Skeletal muscle tissue (tissue), 4 donors: ENCODE results near the gene GSE1. TPM values are rescaled to one million over a fixed set of nuclear protein-coding genes. Genes with fewer than 3 reads are reported as not detected.
"Not testable (repeated sequence)": the region's sequence is repeated elsewhere in the genome, so short reads cannot be mapped to it uniquely, and the experiment has no call there.

ENCODE experiments used
- H3K27ac ChIP-seq: one replicate; pipeline ENCODE4 v1.7.0; 2013; ENCODE audit warnings: mild to moderate bottlenecking, low read depth, low read length, inconsistent platforms
- H3K27me3 ChIP-seq, 3 donors: one replicate each; pipeline ENCODE4 v1.7.0; 2013; ENCODE audit warnings: low read length in 3 of 3; ENCODE audit not compliant: control insufficient read depth in 3 of 3, insufficient read depth in 3 of 3
- H3K36me3 ChIP-seq, 3 donors: one replicate each; pipeline ENCODE4 v1.7.0; 2013; ENCODE audit warnings: low read length in 3 of 3; ENCODE audit not compliant: control insufficient read depth in 3 of 3, insufficient read depth in 3 of 3
- H3K4me1 ChIP-seq, 3 donors: one replicate each; pipeline ENCODE4 v1.7.0; 2013; ENCODE audit warnings: low read length in 3 of 3, mild to moderate bottlenecking in 3 of 3; ENCODE audit not compliant: control insufficient read depth in 3 of 3, insufficient read depth in 3 of 3
- H3K4me3 ChIP-seq, 3 donors: one replicate each; pipeline ENCODE4 v1.7.0; 2013; ENCODE audit warnings: low read length in 3 of 3
- H3K9ac ChIP-seq, 3 donors: one replicate each; pipeline ENCODE4 v1.7.0; 2013; ENCODE audit warnings: low read length in 3 of 3, mild to moderate bottlenecking in 3 of 3, moderate library complexity in 2 of 3, low read depth in 1 of 3
- H3K9me3 ChIP-seq, 3 donors: one replicate each; pipeline ENCODE4 v1.7.0; 2013; ENCODE audit warnings: low read length in 3 of 3; ENCODE audit not compliant: control insufficient read depth in 3 of 3
- total RNA-seq: library from RNA; depleted of rRNA; stranded (reverse); fragments of >200 nt; gene quantifications from one replicate; pipeline ENCODE4 v1.2.3, GENCODE V29; 2014
- donor health status: Osteomylitis.

Gene GSE1
- total RNA-seq, 1 donor from 2014 or later, result 27.7 TPM

DNA sequence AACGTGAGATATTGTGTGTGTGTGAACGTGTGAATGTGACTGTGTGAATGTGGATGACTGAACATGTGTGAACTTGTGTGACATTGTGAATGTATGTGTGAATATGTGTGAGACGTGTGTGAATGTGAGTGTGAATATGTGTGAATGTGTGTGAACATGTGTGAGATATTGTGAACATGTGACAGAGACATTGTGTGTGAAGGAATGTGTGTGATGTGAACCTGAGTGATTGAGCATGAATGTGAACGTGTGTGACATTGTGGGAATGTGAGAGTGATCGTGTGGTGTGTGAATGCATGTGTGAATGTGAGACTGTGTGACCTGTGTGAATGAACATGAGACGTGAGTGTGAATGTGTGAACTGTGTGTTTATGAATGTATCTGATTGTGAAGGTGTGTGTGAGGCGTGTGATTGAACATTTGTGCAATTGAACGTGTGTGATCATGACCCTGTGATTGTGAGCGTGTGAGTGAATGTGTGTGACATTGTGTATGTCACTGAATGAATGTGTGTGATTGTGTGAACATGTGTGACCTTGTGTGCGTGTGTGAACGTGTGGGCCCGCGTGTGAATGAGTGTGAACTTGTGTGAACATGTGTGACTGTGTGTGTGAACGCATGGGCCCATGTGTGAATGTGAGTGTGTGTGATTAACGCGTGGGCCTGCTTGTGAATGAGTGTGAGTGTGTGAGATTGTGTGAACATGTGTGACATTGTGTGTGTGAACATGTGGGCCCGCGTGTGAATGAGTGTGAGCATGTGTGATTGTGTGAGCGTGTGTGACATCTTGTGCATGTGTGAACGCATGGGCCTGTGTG is 23.2 kb upstream of the GSE1 start:
- H3K9ac ChIP-seq, result no peak overlapping the region
- H3K27me3 ChIP-seq, result no peaks in the 10 kb centered on the region
- H3K4me1 ChIP-seq, result peaks cover 15 to 22% (median 18%) of the 10 kb centered on the region in 3 donors
- no peak overlapping the region for H3K4me3 ChIP-seq
- no peaks in the 10 kb centered on the region for H3K9me3 ChIP-seq
- no peaks in the 10 kb centered on the region for H3K36me3 ChIP-seq
- H3K27ac ChIP-seq, result no peak overlapping the region

DNA sequence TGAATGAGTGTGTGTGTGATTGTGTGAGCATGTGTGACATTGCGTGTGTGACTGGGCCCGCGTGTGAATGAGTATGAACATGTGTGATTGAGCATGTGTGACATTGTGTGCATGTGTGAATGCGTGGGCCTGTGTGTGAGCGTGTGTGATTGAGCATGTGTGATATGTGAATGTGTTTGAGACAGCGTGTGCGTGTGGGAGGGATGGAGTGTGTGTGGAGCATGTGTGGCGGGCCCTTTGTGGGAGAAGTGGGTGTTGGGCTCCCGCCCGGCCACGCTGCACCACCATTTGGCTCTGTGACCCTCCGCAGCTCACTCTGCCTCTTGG is 22.7 kb upstream of the GSE1 start:
- Histone ChIP-seq H3K9ac (no peak overlapping the region), H3K4me3 (no peak overlapping the region), H3K27ac (no peak overlapping the region), H3K27me3 (no peaks in the 10 kb centered on the region), H3K4me1 (peaks cover 15 to 19% (median 18%) of the 10 kb centered on the region in 3 donors), H3K9me3 (no peaks in the 10 kb centered on the region), H3K36me3 (no peaks in the 10 kb centered on the region)

DNA sequence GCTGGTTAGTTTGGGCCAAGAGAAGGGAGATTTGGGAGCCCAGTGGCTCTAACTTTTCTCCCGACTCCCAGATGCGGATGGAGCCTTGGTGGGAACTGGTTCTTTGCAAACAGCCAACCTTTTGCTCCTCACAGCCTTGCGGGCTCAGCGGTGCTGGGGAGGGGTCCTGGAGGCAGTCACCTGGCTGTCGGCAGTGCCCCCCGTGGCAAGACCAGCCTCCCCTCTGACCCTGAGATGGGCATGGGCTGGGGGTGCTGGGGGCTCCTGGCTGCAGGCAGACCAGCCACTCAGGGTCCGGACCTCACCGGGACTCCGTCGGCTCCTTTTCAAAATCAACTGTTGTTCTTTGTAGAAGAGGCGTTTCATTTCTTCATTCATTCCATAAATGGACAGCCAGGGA is 21.7 kb upstream of the GSE1 start:
- Histone ChIP-seq H3K36me3 (no peaks in the 10 kb centered on the region), H3K27me3 (no peaks in the 10 kb centered on the region), H3K4me3 (no peak overlapping the region), H3K4me1 (peaks cover 6 to 10% (median 10%) of the 10 kb centered on the region in 3 donors), H3K9ac (no peak overlapping the region), H3K27ac (no peak overlapping the region), H3K9me3 (no peaks in the 10 kb centered on the region)

DNA sequence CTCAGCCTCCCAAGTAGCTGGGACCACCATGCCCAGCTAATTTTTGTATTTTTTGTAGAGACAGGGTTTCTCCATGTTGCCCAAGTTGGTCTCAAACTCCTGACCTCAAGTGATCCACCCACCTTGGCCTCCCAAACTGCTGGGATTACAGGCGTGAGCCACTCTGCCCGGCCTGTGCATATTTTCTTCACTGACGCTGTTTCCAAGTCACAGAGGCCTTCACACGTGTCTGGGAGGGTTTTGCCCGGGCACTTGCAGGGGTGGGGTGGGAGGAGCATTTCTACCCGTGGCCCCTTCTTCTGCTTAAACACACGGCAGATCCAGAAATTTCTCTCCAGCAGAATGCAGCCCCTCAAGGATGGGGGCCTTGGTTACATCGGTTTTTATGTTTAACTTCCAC is 20.8 kb upstream of the GSE1 start:
- H3K4me3 ChIP-seq, H3K9me3 ChIP-seq, H3K27me3 ChIP-seq, H3K4me1 ChIP-seq, H3K9ac ChIP-seq, H3K27ac ChIP-seq, H3K36me3 ChIP-seq: not testable (repeated sequence)

DNA sequence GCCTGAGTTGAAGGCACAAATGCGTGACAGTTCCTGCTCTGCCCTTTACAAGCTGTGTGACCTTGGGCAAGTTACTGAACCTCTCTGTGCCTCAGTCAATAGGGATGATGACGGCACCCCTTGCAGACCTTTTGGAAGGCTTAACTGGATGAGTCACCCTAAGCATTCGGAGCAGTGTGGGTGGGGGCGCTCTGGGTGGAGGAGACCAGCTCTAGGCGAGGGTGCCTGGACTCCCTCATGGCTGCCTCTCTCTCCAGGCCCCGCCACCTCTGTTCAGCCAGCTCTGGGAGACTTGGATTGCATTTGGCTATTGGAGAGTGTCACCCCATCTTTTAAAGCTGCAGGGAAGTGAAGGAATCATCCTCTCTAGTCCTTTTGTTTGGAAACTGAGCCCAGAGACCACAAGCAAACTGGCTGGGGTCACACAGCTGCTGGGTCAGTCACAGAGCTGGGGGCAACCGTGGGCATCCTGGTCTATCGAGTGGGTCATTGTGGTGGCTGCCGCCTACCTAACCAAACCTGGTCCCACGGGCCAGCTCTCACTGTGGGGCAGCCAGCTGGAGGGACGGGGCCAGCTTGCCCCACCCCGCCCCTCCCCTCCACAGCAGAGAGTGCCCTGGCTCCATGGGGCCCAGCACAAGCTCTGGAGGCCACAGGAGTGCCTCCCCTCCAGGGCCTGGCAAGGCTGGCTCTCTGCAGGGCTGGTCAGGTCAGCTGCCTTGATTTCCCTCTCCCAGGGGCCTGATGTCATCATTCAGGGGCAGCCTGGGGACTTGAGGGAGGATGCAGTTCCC is 20.2 kb upstream of the GSE1 start:
- Histone ChIP-seq H3K36me3 (no peaks in the 10 kb centered on the region), H3K27me3 (no peaks in the 10 kb centered on the region), H3K4me1 (peaks cover 0 to 6% (median 5%) of the 10 kb centered on the region in 3 donors), H3K4me3 (no peak overlapping the region), H3K9me3 (no peaks in the 10 kb centered on the region), H3K9ac (no peak overlapping the region), H3K27ac (no peak overlapping the region)

DNA sequence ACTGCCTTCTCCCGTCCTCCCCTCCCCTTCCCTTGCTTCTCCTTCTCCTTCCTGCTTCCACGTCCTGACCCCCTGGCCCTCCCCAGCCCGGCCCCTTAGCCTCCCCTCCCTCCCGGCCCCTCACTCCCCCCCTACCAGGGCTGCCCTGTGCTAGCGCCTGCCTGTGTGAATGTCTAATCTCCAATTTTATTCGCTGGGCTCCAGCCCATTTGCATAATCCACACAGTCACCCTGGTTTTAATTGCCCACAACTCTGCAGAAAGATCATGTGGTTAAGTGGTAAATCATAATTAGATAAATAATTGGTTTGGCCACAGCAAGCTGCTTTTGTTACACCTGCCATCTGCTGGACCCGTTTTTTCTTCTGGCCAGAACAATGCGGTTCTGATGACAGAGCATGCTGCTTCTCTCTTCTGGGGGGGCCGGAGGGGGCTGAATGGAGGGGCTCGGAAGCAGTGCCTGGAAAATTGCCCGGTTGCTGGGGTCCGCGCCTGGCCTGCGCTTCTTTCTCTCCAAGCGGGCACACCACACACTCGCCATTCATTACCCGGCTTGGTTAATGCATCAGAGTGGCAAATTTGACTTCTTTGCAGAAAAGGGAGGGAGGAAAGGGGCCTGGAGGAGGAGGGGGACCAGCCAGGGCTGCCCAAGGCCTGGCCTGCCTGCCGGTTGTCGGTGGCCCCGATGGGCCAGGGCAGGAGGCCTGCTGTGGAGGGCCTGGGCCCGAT is 19.5 kb upstream of the GSE1 start:
- H3K4me1 ChIP-seq, result peaks cover 0 to 6% (median 5%) of the 10 kb centered on the region in 3 donors
- no peak overlapping the region for H3K27ac ChIP-seq
- H3K27me3 ChIP-seq, result no peaks in the 10 kb centered on the region
- no peak overlapping the region for H3K9ac ChIP-seq
- H3K36me3 ChIP-seq, result no peaks in the 10 kb centered on the region
- no peak overlapping the region for H3K4me3 ChIP-seq
- no peaks in the 10 kb centered on the region for H3K9me3 ChIP-seq

DNA sequence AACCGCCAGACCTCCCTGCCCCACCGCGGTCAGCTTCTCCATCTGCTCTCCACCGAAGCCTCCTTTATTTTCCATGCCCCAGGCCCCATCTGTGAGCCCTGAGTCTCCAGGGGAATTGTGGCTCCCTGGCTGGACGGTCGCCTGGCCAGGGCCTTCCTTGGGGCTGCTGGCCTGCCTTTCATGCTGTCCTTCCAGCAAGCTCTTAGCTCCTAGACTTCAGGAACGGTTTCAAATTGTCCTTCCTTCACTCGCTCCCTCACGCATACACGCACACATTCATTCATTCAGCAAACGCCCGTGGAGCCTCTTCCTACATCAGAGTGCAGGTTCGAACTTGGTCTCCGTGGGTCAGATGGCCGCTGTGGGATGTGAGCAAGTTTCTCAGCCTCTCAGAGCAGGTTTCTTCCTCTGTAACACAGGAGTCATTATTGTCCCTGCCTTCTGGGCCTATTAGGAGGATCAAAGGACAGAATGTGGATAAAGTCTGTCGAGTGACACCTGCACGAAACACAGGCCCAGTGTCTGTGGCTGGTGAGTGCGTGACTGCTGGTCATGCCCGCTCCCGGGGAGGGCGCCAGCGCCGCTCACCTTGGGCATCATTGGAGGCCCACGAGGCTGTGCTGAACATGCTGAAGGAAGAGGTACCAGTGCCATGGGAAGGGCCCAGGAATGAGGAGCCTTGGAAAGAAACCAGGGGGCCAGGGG is 18.7 kb upstream of the GSE1 start:
- H3K9me3 ChIP-seq, result no peaks in the 10 kb centered on the region
- peaks cover 2 to 9% (median 6%) of the 10 kb centered on the region in 3 donors for H3K4me1 ChIP-seq
- no peaks in the 10 kb centered on the region for H3K36me3 ChIP-seq
- no peak overlapping the region for H3K4me3 ChIP-seq
- H3K27ac ChIP-seq, result no peak overlapping the region
- H3K9ac ChIP-seq, result no peak overlapping the region
- H3K27me3 ChIP-seq, result no peaks in the 10 kb centered on the region

DNA sequence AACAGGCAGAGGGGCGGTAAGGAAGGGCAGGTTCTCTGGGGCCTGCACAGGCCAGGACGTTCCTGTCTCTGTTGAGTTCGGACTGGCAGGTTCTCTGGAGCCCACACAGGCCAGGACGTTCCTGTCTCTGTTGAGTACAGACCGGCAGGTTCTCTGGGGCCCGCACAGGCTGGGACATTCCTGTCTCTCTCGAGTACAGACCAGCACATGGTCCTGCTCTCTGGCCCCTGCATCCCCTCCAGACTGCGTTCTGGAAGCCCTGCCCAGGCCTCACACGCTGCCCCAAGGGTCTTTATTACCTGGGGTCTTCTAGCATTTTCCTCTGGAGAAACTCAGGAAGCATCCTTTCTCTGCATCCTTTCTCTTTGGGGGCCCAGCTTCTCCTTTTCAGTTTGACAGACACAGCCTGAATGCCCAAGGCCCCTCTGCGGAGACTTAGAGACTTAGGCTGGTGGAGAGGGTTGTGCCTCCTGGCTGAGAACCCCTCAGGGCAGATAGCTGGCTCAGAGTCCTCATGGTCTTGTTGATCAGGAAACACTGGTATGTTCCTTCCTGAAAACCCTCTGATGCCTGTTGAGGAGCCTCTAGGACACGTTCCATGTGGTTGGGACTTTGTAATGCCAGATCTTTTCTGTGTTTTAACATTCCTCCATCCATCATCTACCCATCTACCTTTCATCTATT is 18.0 kb upstream of the GSE1 start:
- peaks cover 8 to 16% (median 9%) of the 10 kb centered on the region in 3 donors for H3K4me1 ChIP-seq
- H3K9ac ChIP-seq, result no peak overlapping the region
- no peak overlapping the region for H3K27ac ChIP-seq
- no peaks in the 10 kb centered on the region for H3K9me3 ChIP-seq
- no peaks in the 10 kb centered on the region for H3K36me3 ChIP-seq
- no peak overlapping the region for H3K4me3 ChIP-seq
- no peaks in the 10 kb centered on the region for H3K27me3 ChIP-seq

DNA sequence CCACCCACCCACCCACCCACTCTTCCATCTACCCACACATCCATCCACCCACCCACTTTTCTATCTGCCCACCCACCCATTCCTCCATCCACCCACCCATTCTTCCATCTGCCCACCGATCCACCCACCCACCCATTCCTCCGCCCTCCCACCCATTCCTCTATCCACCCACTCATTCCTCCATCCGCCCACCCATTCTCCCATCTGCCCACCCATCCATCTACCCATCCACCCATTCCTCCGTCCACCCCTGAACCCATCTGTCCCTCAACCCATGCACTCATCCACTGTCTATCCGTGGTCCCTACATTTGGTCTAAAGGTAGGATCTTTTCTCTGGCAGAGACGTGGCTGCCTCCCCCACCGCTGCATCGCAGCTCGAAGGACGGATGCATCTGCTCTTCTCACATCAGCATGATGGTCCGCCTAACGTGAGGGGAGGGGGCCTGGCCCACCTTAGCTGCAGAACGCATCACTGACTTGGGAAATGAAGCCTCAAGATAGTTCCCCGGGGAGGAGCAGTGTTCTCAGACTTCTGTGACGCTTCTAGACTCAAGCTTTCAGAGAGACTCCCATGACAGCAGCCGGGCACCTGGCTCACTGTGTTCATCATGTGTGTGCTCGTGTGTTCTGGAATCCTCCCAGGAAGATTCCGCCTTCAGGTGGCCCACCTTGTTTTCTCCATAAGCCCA is 17.2 kb upstream of the GSE1 start:
- Histone ChIP-seq H3K36me3 (no peaks in the 10 kb centered on the region), H3K27ac (no peak overlapping the region), H3K4me1 (peaks cover 8 to 17% (median 11%) of the 10 kb centered on the region in 3 donors), H3K4me3 (no peak overlapping the region), H3K9ac (no peak overlapping the region), H3K9me3 (no peaks in the 10 kb centered on the region), H3K27me3 (no peaks in the 10 kb centered on the region)
